Measurements from ENCODE around the gene HDDC2.
"Not testable (repeated sequence)": the region's sequence is repeated elsewhere in the genome, so short reads cannot be mapped to it uniquely, and the experiment has no call there.

Gene HDDC2

DNA sequence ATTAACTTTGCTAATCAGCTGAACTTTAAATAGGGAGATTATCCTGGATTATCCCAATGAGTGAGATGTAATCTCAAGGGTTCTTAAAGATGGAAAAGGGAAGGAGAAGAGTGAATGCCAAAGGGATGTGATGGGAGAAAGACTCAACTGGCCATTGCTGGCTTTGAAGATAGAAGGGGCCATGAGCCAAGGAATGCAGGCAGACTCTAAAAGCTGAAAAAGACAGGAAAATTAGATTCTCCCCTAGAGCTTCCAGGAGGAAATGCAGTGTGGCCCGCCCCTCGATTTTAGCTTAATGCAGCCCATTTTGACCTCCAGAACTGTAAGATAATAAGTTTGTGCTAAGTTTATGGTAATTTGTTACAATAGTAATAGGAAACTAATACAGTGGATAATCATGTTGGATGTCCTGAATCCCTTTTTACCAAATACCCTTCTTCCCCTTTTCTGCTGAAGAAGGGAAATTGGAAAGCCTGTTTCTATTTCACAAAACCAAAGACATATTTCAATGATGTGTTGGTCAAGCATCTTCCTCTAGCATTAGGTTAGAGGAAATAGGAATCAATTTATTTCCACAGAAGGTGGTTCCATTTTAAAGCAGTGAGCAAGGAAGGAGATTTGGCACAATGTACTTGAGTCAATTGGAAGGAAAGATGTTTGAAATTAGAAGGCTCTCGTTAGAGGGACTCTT is 3.3 kb upstream of the HDDC2 start:
- DNase-seq: no peak

- no peak for DNase-seq
Measured at GRCh38 chr6:125303512-125303854, 1.7 kb upstream of the HDDC2 start.

DNA sequence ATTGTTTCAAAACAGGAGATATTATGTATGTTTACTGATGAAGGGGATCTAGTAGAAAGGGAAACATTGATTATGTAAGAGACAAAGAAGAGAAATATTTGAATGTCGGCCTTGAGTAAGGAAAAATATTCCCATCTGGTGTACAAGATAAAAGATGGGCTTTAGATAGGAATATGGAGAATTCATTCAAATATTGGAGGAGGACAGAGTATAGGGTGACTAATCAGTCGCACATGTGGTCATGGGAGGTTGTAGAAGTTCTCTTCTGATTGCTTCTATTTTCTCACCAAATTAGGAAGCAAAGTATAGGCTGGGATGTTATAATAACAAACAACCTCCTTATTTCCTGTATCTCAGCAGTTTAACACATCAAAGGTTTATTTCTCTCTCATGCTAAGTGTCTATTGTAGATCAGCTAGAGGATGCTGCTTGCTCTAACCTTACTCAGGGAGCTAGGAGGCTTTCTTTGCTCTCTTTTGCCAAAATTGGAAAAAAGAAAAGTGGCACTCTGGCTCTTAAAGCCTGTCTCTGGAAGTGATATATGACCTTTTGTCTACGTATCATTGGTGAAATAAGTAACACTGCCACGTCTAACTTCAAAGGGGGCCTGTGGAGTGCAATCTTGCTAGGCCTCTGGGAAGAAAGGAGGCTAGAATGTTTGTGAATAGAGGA is 1.2 kb upstream of the HDDC2 start:
- DNase-seq: no peak

GRCh38 chr6:125300992-125301434 is 754 bp downstream of the HDDC2 start:
- no peak for DNase-seq

GRCh38 chr6:125299257-125299656 is 2.5 kb downstream of the HDDC2 start:
- no peak for DNase-seq

GRCh38 chr6:125296471-125296870 is 5.3 kb downstream of the HDDC2 start:
- DNase-seq: no peak

- no peak for DNase-seq
Measured at GRCh38 chr6:125294925-125295324, 6.8 kb downstream of the HDDC2 start.

DNA sequence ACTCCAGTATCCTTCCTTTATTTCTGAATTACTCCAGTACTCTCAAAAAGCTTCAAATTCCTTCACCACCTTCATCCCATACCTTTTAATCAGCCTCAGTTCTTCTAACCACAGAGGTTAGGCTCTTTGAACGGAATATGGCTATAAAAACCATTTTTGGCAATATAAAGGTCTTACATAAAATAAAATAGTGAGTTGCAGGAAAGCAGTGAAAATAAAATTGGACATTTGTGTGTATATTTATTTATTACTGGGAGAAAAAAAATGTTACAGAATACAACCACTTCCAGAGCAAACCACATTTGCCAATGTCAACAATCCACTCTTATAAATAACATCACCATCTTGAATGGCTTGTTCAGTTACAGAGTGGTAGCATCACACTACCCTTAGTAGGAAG is 7.7 kb downstream of the HDDC2 start:
- no peak for DNase-seq

DNA sequence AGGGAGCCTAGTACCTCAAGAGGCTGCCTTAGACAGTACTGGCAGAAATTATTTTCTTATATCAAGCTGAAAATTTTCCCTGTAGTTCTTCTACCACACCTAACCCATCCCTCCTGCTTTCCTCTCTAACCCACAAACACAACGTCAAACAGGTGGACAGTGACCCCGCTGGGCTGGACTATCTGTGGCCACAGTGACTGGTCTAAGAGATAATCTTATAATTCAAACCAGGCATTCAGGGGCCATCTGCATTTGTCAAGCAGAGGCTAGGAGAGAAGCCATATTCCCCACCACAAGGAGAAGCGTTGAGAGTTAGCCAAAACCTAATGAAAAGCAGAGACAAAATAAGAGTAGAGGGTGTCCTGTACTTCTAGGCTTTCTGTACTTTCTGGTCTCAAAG is 8.2 kb downstream of the HDDC2 start:
- DNase-seq: no peak

GRCh38 chr6:125287718-125288117 is 14.0 kb downstream of the HDDC2 start:
- DNase-seq: no peak

- no peak for DNase-seq
Measured at GRCh38 chr6:125285936-125286335, 15.8 kb downstream of the HDDC2 start.

- DNase-seq: no peak
Measured at GRCh38 chr6:125285353-125285752, 16.4 kb downstream of the HDDC2 start.

DNA sequence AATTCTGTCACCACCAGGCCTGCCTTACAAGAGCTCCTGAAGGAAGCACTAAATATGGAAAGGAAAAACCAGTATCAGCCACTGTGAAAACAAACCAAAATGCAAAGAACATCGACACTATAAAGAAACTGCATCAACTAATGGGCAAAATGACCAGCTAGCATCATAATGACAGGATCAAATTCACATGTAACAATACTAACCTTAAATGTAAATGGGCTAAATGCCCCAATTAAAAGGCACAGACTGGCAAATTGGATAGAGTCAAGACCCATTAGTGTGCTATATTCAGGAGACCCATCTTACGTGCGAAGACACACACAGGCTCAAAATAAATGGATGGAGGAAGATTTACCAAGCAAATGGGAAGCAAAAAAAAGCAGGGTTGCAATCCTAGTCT is 19.3 kb downstream of the HDDC2 start:
- not testable (repeated sequence) for DNase-seq

- DNase-seq: not testable (repeated sequence)
Measured at GRCh38 chr6:125280370-125281035, 21.3 kb downstream of the HDDC2 start.

DNA sequence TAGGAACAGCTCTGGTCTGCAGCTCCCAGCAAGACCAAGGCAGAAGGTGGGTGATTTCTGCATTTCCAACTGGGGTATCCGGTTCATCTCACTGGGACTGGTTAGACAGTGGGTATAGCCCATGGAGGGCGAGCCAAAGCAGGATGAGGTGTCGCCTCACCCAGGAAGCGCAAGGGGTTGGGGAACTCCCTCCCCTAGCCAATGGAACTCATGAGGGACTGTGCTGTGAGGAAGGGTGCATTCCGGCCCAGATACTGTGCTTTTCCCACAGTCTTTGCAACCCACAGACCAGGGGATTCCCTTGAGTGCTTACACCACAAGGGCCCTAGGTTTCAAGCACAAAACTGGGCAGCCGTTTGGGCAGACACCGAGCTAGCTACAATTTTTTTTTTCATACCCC is 21.8 kb downstream of the HDDC2 start:
- no peak for DNase-seq

GRCh38 chr6:125277838-125278237 is 23.9 kb downstream of the HDDC2 start:
- no peak for DNase-seq

DNA sequence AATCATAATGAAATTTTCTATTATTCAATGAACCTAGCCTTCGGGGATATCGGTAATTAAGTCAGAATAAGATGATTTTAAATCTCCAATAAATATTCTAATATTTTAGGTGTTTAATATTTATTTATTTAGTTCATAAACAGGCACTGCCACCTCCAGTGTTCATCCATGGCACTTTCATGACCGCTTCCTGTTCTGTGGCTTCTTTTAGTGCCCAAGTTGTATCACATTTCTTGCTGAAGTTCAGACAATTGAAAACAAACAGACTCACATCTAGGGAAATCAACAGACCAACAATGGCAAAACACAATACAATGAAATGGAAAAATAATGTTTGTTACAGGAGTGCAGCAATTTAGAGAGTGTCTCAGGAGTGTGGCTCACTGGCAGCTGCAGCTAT is 26.0 kb downstream of the HDDC2 start:
- DNase-seq: no peak

- DNase-seq: no peak
Measured at GRCh38 chr6:125274935-125275334, 26.8 kb downstream of the HDDC2 start.

GRCh38 chr6:125273965-125274364 is 27.8 kb downstream of the HDDC2 start:
- DNase-seq: no peak

DNA sequence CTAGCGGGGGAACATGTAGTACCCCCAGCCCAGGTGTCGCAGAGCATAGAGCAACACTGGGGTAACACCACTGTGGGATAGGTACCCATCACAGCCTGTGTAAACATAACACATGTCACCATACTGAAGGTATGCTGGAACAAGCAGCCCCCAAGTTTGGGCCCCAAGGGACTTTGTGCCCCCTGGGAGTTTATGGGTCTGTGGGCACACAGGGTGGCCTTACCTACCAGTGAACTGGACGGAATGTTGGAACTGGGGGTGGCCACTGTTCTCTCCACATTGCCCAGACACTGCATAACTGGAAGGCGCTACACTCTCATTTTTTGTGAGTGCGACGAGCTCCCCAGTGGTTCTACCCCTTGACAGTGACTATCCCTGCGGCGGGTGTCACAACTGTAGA is 28.5 kb downstream of the HDDC2 start:
- DNase-seq: no peak

DNA sequence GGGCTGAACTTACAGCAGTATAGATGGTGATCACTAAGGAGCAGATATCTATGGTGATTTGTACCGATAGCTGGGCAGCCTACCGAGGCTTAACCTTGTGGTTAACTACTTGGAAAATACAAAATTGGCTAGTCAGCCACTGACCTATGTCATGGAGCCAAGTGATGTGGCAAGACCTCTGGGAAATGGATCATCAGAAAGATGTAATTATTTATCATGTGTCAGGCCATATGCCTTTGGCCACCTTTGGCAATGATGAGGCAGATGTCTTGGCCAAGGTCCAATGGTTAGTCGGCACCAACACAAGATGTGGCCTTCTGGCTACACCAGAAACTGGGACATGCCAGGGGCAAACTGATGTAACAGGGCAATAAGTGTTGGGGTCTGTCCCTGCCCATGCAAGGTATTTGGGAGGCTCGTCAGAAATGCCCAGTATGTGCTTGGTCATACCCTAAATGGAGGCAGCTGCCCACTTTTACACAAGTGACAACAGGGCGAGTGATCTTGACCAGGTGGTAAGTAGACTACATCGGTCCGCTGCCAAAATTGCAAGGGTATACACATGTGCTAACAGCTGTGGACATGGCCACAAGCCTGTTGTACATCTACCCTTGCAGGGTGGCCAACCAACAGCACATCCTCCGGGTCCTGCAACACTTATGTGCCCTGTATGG is 30.1 kb downstream of the HDDC2 start:
- no peak for DNase-seq

DNA sequence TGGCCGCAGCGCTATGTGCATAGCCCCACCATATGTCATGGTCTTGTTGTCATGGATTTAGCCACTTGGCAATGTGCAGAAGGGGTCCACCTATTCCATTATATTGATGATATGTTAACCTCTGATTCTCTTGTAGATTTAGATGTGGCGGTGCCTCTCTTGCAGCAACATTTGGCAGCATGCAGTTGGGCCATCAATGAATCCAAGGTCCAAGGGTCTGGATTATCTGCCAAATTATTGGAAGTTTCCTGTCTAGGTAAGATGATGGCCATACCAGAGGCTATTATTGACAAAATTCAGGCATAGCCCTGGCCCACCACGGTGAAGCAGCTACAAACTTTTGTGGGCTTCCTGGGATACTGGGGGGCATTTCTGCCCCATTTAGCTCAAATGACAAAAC is 31.4 kb downstream of the HDDC2 start:
- DNase-seq: no peak

DNA sequence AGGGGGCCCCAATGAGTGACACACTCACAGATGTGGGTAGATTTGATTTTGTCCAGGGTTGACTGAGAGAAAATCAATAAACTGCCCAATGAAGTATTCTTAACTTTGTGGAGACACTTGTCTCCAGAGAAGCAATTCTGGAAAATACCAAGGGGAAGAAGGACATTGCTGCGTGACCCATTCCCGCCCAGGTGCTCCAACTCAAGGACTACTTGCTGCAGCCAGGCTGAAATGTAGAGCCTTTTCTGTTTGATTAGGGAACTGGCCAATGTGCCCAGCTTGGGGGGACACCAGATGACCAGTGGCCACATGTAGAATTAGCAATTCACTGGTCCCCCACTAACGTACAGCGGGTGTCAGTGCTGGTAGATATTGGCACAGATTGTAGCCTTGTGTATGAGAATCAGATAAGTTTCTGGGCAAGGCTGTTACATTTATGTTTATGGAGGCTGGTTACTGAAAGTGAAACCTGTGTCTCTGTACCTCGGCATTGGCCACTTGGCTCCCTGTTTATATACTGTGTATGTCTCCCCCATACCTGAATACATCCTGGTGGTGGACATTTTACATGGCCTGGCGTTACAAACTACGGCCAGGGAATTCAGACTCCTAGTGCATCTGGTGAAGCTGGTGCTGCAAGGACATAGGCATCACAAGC is 32.3 kb downstream of the HDDC2 start:
- DNase-seq: no peak
